GM18951 (cell line): ENCODE data around the gene ARHGAP15.

ENCODE experiments used
- POLR2A ChIP-seq: IDR thresholded peaks from 4 replicates; pipeline ENCODE4 v1.6.1; 2011; ENCODE audit warnings: mild to moderate bottlenecking; ENCODE audit not compliant: insufficient read length, insufficient read depth; ENCODE audit errors: extremely low read depth
- in situ Hi-C: fragments of 300-500 bp; cut with MboI; formaldehyde crosslinking; loops from one replicate; pipeline ENCODE4 v1.12.0; 2022; ENCODE audit warnings: low sequenced_read_pairs, mixed read lengths, inconsistent platforms; ENCODE audit not compliant: unreplicated experiment

Gene ARHGAP15

DNA sequence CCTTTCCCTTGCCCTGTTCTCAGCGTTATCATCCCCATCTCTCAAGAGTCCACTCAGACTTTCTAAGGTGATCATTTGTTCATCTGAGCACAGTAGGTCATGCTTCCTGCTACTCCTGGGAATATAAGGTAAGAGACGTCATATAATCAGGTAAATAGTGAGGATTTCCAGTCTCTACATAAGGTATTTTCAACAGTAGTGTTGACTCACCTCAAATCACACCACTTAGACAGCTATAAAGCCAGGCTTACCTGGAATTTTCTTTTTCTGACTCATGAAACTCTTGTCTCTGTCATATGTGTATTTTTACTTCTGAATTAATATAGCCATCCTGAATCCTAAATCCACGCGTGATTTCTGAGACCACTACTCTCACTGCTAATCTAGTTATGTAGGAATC is 443.2 kb downstream of the ARHGAP15 start:
- in situ Hi-C loops = no loop called here
- TF ChIP-seq POLR2A = no peak

DNA sequence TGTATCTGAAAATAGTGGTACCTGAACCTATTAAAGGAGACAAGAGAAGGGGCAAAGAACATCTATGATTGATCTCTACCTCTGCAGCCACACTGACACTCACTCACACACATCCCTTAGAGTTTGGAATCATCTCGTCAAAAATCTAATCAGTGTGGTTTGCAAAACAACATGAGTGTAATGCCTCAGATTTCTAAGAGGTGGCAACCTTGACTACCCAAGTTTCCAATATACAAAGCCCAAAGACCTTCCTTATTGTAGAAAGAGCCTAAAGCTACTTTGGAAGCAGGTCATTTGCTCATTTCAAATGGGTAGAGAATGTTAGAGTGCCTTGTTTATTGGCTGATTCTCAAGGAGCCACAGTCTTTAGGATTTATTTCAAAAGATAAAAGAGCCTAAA is 444.9 kb downstream of the ARHGAP15 start:
- no peak for TF ChIP-seq POLR2A
- in situ Hi-C loops = no loop called here

DNA sequence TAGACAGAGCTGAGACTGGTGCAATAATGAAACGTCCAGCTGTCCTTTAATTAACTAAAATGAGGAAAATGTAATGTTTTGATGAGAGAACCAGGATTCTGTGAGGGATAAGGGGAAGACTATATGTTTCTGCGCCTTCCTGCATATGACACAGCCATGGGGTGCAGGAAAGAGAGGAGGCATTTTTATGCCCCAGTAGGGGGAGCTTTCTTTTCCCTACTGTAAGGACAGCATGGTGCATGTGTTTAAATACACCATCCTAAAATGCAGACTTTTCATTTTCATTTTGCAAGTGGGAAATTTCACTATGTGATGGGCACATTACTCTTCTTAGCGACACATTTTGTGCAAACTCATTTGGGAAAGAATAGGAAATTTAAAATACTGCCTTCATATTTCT is 446.1 kb downstream of the ARHGAP15 start:
- TF ChIP-seq POLR2A = no peak

GRCh38 chr2:143577489-143577888 is 448.3 kb downstream of the ARHGAP15 start:
- TF ChIP-seq POLR2A = no peak
- in situ Hi-C loops = no loop called here

More for the DNA sequence above, 446.1 kb downstream of the ARHGAP15 start:
- in situ Hi-C loops = no loop called here

GRCh38 chr2:143579456-143579855 is 450.2 kb downstream of the ARHGAP15 start:
- TF ChIP-seq POLR2A = no peak
- in situ Hi-C loops = no loop called here

DNA sequence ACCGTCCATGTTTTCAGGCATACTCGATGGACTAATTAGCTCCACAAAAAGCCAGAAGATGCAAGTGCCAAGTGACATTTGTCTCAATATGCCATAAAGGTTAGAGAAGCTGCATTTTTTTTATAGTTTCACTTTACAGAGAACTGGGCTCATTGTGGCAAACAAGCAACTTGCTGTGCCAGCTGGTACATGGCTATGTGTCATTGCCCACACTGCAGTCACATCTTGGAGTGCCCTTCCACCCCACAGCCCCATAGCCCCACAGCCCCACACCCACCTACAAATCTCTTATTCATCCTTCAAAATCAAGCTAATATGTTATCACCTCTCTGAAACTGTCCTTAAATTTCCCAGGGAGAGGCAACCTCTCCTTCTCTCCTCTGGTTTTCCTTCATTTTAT is 451.9 kb downstream of the ARHGAP15 start:
- in situ Hi-C loops = no loop called here
- no peak for TF ChIP-seq POLR2A

DNA sequence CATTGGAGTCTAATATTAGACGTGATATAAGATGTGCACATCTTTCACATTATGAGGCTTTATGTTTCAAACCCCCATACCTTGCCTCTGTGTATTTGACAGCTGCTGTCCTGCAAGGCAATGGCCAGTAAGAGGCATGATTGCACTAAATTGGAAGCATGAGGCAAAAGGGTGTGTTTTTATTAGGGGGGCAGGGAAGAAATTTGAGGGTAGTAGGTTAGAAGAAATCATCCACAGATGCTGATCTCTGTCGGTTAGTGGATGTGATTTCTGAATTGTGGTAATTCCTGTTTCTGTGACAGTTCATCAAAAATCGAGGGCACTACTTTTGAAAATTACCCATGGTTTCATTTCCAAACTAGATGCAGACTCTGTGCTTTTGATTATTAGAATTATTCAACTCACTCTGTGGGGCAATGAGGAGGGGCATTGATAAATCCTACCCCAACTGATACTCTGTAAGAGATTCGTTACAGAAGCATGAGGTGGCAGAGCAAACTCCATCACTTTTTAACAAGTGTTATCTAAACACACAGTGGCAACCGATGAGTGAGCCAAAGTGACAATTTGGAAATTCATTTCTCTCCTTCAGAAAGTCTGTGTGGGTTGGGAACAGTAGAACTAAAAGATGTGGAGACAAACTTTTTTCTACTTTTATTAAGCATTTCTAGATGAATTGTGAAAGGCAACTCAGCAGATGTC is 453.0 kb downstream of the ARHGAP15 start:
- TF ChIP-seq POLR2A = no peak
- in situ Hi-C loops = no loop called here

GRCh38 chr2:143584936-143585335 is 455.7 kb downstream of the ARHGAP15 start:
- no peak for TF ChIP-seq POLR2A

GRCh38 chr2:143586119-143586518 is 456.9 kb downstream of the ARHGAP15 start:
- TF ChIP-seq POLR2A = no peak
- in situ Hi-C loops = no loop called here

More at GRCh38 chr2:143584936-143585335, 455.7 kb downstream of the ARHGAP15 start:
- in situ Hi-C loops = no loop called here

DNA sequence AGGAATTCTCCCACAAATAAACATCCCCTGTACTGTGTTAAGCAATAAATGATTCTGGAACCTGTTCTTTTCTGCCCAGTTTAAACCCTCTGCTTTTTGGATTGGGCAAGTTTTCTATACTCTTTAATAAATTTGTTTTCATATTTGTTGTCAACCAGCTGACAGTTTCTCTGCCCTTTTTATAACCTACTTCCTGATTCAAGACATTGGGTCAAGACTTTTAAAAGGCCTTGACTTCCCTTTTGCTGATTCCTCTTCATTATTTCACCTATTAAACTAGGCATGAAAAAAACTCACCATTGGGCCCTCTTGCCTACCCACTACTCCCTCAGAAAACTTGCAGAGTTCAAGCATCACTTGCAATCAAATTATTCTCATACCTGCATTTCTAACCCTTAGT is 459.5 kb downstream of the ARHGAP15 start:
- in situ Hi-C loops = no loop called here
- TF ChIP-seq POLR2A = no peak

DNA sequence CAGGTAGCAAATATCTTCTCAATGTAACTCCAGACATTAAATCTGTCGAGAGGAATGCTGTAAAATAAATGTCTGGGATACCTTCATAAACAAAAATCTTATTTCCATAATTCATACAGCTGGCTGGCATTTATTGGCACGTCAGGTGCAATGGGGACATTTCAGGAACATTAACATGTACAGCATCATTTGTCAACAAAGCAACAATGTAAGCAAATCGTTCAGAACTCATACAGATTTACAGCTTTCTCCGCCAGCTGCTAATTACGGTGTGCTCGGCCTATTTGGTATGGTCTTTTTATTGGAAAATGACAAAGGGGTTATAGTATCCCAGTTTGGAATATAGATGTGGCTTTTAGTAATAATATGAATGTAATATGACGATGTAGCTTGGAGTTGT is 464.9 kb downstream of the ARHGAP15 start:
- in situ Hi-C loops = no loop called here
- TF ChIP-seq POLR2A = no peak

GRCh38 chr2:143594745-143595144 is 465.5 kb downstream of the ARHGAP15 start:
- no peak for TF ChIP-seq POLR2A
- in situ Hi-C loops = no loop called here

DNA sequence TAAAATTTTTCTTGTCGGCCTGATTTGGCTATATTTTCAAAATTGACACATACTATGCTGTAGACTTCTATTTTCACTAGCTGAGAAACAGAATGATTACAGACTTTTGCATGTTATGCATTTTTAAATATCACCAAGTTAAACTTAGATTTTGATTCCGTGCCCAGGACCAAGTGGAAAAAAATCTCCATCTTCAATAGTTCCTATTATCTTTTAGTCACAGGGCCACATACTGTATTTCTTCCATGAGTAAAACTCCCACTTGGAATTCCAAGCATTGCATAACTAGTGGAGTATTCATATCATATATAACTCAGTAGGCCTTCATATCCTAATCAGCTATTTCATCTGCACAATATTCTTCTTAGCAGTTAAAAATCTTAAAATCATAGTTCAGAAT is 470.9 kb downstream of the ARHGAP15 start:
- TF ChIP-seq POLR2A = no peak
- in situ Hi-C loops = no loop called here

- in situ Hi-C loops = no loop called here
- TF ChIP-seq POLR2A = no peak
Measured at GRCh38 chr2:143601828-143602227, 472.6 kb downstream of the ARHGAP15 start.
